K562 (cell line): ENCODE results near the gene ZCCHC3. TPM values are rescaled to one million over a fixed set of nuclear protein-coding genes. Genes with fewer than 3 reads are reported as not detected.
A peak's percentile ranks its signal among the peaks of the same experiment; 100 is the strongest.

Source experiments
- ATAC-seq: fragments of 200-7000 bp; cut with Tn5 transposase; 3 replicates; pipeline ENCODE4 v1.9.1; 2020; ENCODE audit warnings: moderate library complexity
- BruUV-seq: library from RNA; stranded (reverse); fragments of 400-500 nt; replicated peaks from 2 replicates; lab custom pipeline; 2021; lab: Mats Ljungman, UMichigan
- CTCF ChIA-PET: fragments of 300-600 bp; formaldehyde crosslinking; extraction: SDS; loops from one replicate; lab custom pipeline; 2021; ENCODE audit warnings: low intra/inter-chr PET ratio; lab: Yijun Ruan, JAX
- POLR2A ChIA-PET: fragments of 300-600, 350-650 bp; sonication (Branson Sonifier 250); formaldehyde crosslinking; extraction: SDS; loops from one replicate; lab custom pipeline; 2021; ENCODE audit warnings: antibody characterized with exemption, inconsistent platforms; lab: Yijun Ruan, JAX
- DNase-seq, 4 experiments: peaks; one replicate each; pipeline versions ENCODE4 v3.0.0 to v3.0.0-alpha.2; 2011 to 2018; ENCODE audit warnings: low spot score in 3 of 4, mixed read lengths in 3 of 4; ENCODE audit errors: extremely low read depth in 1 of 4
- FAIRE-seq: peaks from 2 replicates; lab custom pipeline; 2011; peaks lifted over from hg19 to GRCh38; lab: Jason Lieb, UNC
- H2AFZ ChIP-seq: 2 replicates; pipeline ENCODE4 v1.6.0; 2011; ENCODE audit warnings: low read depth, low read length, control low read depth, inconsistent platforms
- H3K27ac ChIP-seq: fragments of 200-600 bp; 3 replicates; pipeline ENCODE4 v1.8.0; 2011; ENCODE audit warnings: low read depth, mild to moderate bottlenecking, control low read depth, inconsistent platforms, low read length, moderate library complexity, mixed read lengths; ENCODE audit errors: extremely low read depth
- H3K27me3 ChIP-seq, 2 experiments: fragments of 300-600 bp in 1 of 2; 2 replicates in 1 of 2; 3 replicates in 1 of 2; pipeline versions ENCODE4 v1.6.0 to v1.8.0; 2011; ENCODE audit warnings: inconsistent platforms in 2 of 2, low read length in 2 of 2, mild to moderate bottlenecking in 1 of 2, mixed read lengths in 1 of 2, moderate library complexity in 1 of 2; ENCODE audit not compliant: control insufficient read depth in 2 of 2, insufficient read depth in 2 of 2
- H3K36me3 ChIP-seq: fragments of 300-600 bp; 3 replicates; pipeline ENCODE4 v1.8.0; 2011; ENCODE audit warnings: mild to moderate bottlenecking, low read length, inconsistent platforms; ENCODE audit not compliant: control insufficient read depth, insufficient read depth
- H3K4me1 ChIP-seq, 2 experiments: fragments of 200-600 bp in 1 of 2; replicated peaks in 1 of 2; 2 replicates in 1 of 2; 3 replicates in 1 of 2; pipeline versions ENCODE4 v1.5.1 to v1.8.0; 2011; ENCODE audit warnings: inconsistent platforms in 2 of 2, low read length in 2 of 2, mild to moderate bottlenecking in 1 of 2, mixed read lengths in 1 of 2, moderate library complexity in 1 of 2; ENCODE audit not compliant: control insufficient read depth in 2 of 2, insufficient read depth in 2 of 2
- H3K4me2 ChIP-seq: 2 replicates; pipeline ENCODE4 v1.6.1; 2011; ENCODE audit warnings: low read length, control low read depth, inconsistent platforms, mixed read lengths; ENCODE audit not compliant: insufficient read depth
- H3K4me3 ChIP-seq: fragments of 200-600 bp; sonication (generic), shearing (Covaris generic); 2 replicates; pipeline ENCODE4 v1.5.1; 2016; ENCODE audit warnings: control low read depth, inconsistent platforms
- H3K79me2 ChIP-seq: fragments of 200-600 bp; 3 replicates; pipeline ENCODE4 v1.8.0; 2011; ENCODE audit warnings: low read length, inconsistent platforms; ENCODE audit not compliant: control insufficient read depth, insufficient read depth
- H3K9ac ChIP-seq, 2 experiments: 2 replicates each; pipeline versions ENCODE4 v1.6.0 to v1.6.1; 2011; ENCODE audit warnings: low read depth in 2 of 2, low read length in 2 of 2, control low read depth in 1 of 2, inconsistent platforms in 1 of 2, mild to moderate bottlenecking in 1 of 2, mixed read lengths in 1 of 2; ENCODE audit not compliant: insufficient read depth in 1 of 2
- H3K9me1 ChIP-seq: one replicate; pipeline ENCODE4 v1.6.0; 2011; ENCODE audit warnings: inconsistent platforms, mild to moderate bottlenecking, low read length, moderate library complexity; ENCODE audit not compliant: control insufficient read depth, insufficient read depth
- H3K9me3 ChIP-seq: replicated peaks from 2 replicates; pipeline ENCODE4 v1.5.1; 2011; ENCODE audit warnings: low read depth, low read length, inconsistent platforms; ENCODE audit not compliant: control insufficient read depth, insufficient read depth
- H4K20me1 ChIP-seq: replicated peaks from 2 replicates; pipeline ENCODE4 v1.6.1; 2011; ENCODE audit warnings: low read length, inconsistent platforms, mixed read lengths; ENCODE audit not compliant: control insufficient read depth, insufficient read depth
- AFF1 ChIP-seq, 2 experiments: fragments of 450-650 bp; IDR thresholded peaks; 2 replicates each; pipeline ENCODE4 v1.6.1; 2018; ENCODE audit warnings: mild to moderate bottlenecking in 2 of 2, low read depth in 1 of 2; ENCODE audit not compliant: partially characterized antibody in 2 of 2
- ARID4B ChIP-seq: sonication (generic); formaldehyde crosslinking; IDR thresholded peaks from 2 replicates; pipeline ENCODE4 v1.8.0; 2022; ENCODE audit warnings: mild to moderate bottlenecking, missing genetic modification reagents
- CAMTA2 ChIP-seq: fragments of 250-450 bp; sonication (Bioruptor Pico); conservative IDR thresholded peaks from 2 replicates; pipeline ENCODE4 v1.5.1; 2022
- FOXO4 ChIP-seq: fragments of 450-650 bp; formaldehyde crosslinking; IDR thresholded peaks from 2 replicates; pipeline ENCODE4 v1.4.0; 2020; ENCODE audit warnings: mild to moderate bottlenecking, moderate library complexity
- MAFF ChIP-seq: IDR thresholded peaks from 2 replicates; pipeline ENCODE4 v1.6.1; 2012; ENCODE audit warnings: low read length, improper control_type of control experiment
- MTA2 ChIP-seq: fragments of 450-650 bp; IDR thresholded peaks from 2 replicates; pipeline ENCODE4 v1.6.1; 2016; ENCODE audit warnings: low read depth
- TCF7 ChIP-seq: sonication (generic); IDR thresholded peaks from 2 replicates; pipeline ENCODE4 v1.6.1; 2016; ENCODE audit warnings: antibody characterized with exemption, borderline replicate concordance
- YY1 ChIP-seq, 3 experiments: IDR thresholded peaks; 2 replicates each; pipeline ENCODE4 v1.6.1; 2011; ENCODE audit warnings: low read length in 2 of 3, mild to moderate bottlenecking in 2 of 3, moderate library complexity in 2 of 3, borderline replicate concordance in 1 of 3, control low read depth in 1 of 3, low read depth in 1 of 3; ENCODE audit not compliant: insufficient read depth in 3 of 3, insufficient replicate concordance in 2 of 3, control insufficient read depth in 1 of 3, insufficient read length in 1 of 3; ENCODE audit errors: extremely low read depth in 1 of 3
- ZBTB17 ChIP-seq: fragments of 450-650 bp; formaldehyde crosslinking; IDR thresholded peaks from 2 replicates; pipeline ENCODE4 v1.4.0; 2020; ENCODE audit warnings: mild to moderate bottlenecking
- ZC3H11A ChIP-seq: IDR thresholded peaks from 2 replicates; pipeline ENCODE4 v1.6.1; 2012; ENCODE audit warnings: low read depth, low read length, improper control_type of control experiment
- ZNF253 ChIP-seq: fragments of 250-450 bp; sonication (Bioruptor Pico); conservative IDR thresholded peaks from 2 replicates; pipeline ENCODE4 v1.6.1; 2021; ENCODE audit warnings: mild to moderate bottlenecking
- WGBS: fragments of 100-300 bp; shearing (Covaris generic); methylation state at CpG from one replicate; pipeline ENCODE4 v1.1.6; 2016; ENCODE audit warnings: low coverage, mixed read lengths; ENCODE audit not compliant: insufficient coverage; ENCODE audit errors: missing lambda C conversion rate; 5-methylcytosine and 5-hydroxymethylcytosine counted together
- in situ Hi-C: fragments of 300-500 bp; cut with MboI; formaldehyde crosslinking; loops from 4 replicates; pipeline ENCODE4 v1.15.0; 2018; ENCODE audit warnings: inconsistent platforms, mixed read lengths
- intact Hi-C: fragments of 100-400 bp; cut with micrococcal nuclease; formaldehyde crosslinking; loops from 2 replicates; pipeline ENCODE4 v1.14.2; 2022
- polyA plus RNA-seq, 8 experiments: library from polyadenylated mRNA; depleted of rRNA in 4 of 8; stranded (reverse) in 5 of 8; unstranded in 3 of 8; fragments of >200 nt; fragmentation: Nextera tagmentation in 2 of 8; fragmentation: Illumina TruSeq in 1 of 8; extraction: Ambion mirVana in 2 of 8; extraction: Trizol in 1 of 8; gene quantifications; 2 replicates each; pipeline versions ENCODE4 v1.2.1 to v1.2.3, GENCODE V29; 2011 to 2014; ENCODE audit warnings: inconsistent platforms in 1 of 8, missing spikeins in 1 of 8
- total RNA-seq, 7 experiments: library from RNA; depleted of rRNA in 6 of 7; stranded (reverse); fragments of >200 nt in 6 of 7; fragmentation: Illumina TruSeq in 2 of 7; extraction: Trizol in 2 of 7; gene quantifications; 2 replicates each; pipeline versions ENCODE4 v1.2.1 to v1.2.3, GENCODE V29; 2011 to 2021; ENCODE audit warnings: low replicate concordance in 1 of 7

The ZCCHC3 gene
- total and polyA plus RNA-seq, 9 of the 15 experiments (the other 6 are each of a cell fraction or from before 2014, with no cell fraction given) = 2.8 to 23.3 (median 16.5) TPM

- CTCF ChIA-PET = no interaction called here
- FAIRE-seq = no peak
- TF ChIP-seq ARID4B (CRISPR knock-in tag) (no peak), CAMTA2 (CRISPR knock-in tag) (no peak), FOXO4 (no peak), TCF7 (no peak), ZNF253 (no peak), YY1 (IDR thresholded peaks at IDR 0.05; ENCODE audit: borderline replicate concordance in 1 of 3, control insufficient read depth in 1 of 3, extremely low read depth in 1 of 3, insufficient read depth in 3 of 3, insufficient read length in 1 of 3, insufficient replicate concordance in 2 of 3, low read depth in 1 of 3, low read length in 2 of 3) (no peak), MAFF (peak; percentile 57), AFF1 (IDR thresholded peaks at IDR 0.05; ENCODE audit: low read depth in 1 of 2, partially characterized antibody in 2 of 2) (no peak), ZBTB17 (CRISPR knock-in tag) (no peak), MTA2 (no peak), ZC3H11A (no peak)
Measured at GRCh38 chr20:316316-317068, 19.1 kb downstream of the ZCCHC3 start.

More at GRCh38 chr20:316316-317068, 19.1 kb downstream of the ZCCHC3 start:
- H4K20me1 ChIP-seq = no peaks in the 10 kb centered on the region
- H3K4me3 ChIP-seq = no peak overlapping the region
- POLR2A ChIA-PET = no interaction called here
- no TSS peak for BruUV-seq
- H3K27me3 ChIP-seq = no peaks in the 10 kb centered on the region
- 30% methylated on average over 2 of the region's 2 CpGs for WGBS
- no peak overlapping the region for H3K27ac ChIP-seq
- ATAC-seq (no peak), DNase-seq (no peak)
- no peaks in the 10 kb centered on the region for H3K36me3 ChIP-seq
- in situ Hi-C loops (no loop called here), intact Hi-C loops (no loop called here)
- H3K9ac ChIP-seq = no peak overlapping the region
- H3K4me1 ChIP-seq = no peaks in the 10 kb centered on the region
- H3K4me2 ChIP-seq = no peak overlapping the region
- no peak overlapping the region for H2AFZ ChIP-seq
- H3K79me2 ChIP-seq = no peaks in the 10 kb centered on the region
- no peaks in the 10 kb centered on the region for H3K9me1 ChIP-seq
- H3K9me3 ChIP-seq = no peaks in the 10 kb centered on the region
